Central memory CD8-positive, alpha-beta T cell (primary cell): ENCODE results near the gene POP7.
A peak's percentile ranks its signal among the peaks of the same experiment; 100 is the strongest.
"Not testable (repeated sequence)": the region's sequence is repeated elsewhere in the genome, so short reads cannot be mapped to it uniquely, and the experiment has no call there.

Source experiments
- ATAC-seq: fragments of 150-1000 bp; cut with Tn5 transposase; replicated peaks from 2 replicates; pipeline ENCODE4 v1.10.0; 2022; ENCODE audit warnings: mild to moderate bottlenecking, moderate FRiP score, moderate number of reproducible peaks; ENCODE audit not compliant: poor library complexity, severe bottlenecking; ENCODE audit errors: extremely low read depth
- DNase-seq, 2 donors: peaks; one replicate each; pipeline ENCODE4 v3.0.0; 2021; ENCODE audit warnings: low spot score in 2 of 2
- H3K27ac Mint-ChIP-seq: one replicate; pipeline ENCODE4 v1.8.0; 2022; ENCODE audit warnings: low read depth, mild to moderate bottlenecking, moderate library complexity, mixed read lengths
- H3K27me3 Mint-ChIP-seq: one replicate; pipeline ENCODE4 v1.8.0; 2022; ENCODE audit warnings: mixed read lengths
- H3K36me3 Mint-ChIP-seq: one replicate; pipeline ENCODE4 v1.8.0; 2022; ENCODE audit warnings: mild to moderate bottlenecking, moderate library complexity, mixed read lengths; ENCODE audit not compliant: insufficient read depth
- H3K4me1 Mint-ChIP-seq: one replicate; pipeline ENCODE4 v1.8.0; 2022; ENCODE audit warnings: mixed read lengths
- H3K4me3 Mint-ChIP-seq: one replicate; pipeline ENCODE4 v1.8.0; 2022; ENCODE audit warnings: mild to moderate bottlenecking, moderate library complexity, mixed read lengths
- H3K9me3 Mint-ChIP-seq: one replicate; pipeline ENCODE4 v1.8.0; 2022; ENCODE audit warnings: mixed read lengths

POP7 gene

DNA sequence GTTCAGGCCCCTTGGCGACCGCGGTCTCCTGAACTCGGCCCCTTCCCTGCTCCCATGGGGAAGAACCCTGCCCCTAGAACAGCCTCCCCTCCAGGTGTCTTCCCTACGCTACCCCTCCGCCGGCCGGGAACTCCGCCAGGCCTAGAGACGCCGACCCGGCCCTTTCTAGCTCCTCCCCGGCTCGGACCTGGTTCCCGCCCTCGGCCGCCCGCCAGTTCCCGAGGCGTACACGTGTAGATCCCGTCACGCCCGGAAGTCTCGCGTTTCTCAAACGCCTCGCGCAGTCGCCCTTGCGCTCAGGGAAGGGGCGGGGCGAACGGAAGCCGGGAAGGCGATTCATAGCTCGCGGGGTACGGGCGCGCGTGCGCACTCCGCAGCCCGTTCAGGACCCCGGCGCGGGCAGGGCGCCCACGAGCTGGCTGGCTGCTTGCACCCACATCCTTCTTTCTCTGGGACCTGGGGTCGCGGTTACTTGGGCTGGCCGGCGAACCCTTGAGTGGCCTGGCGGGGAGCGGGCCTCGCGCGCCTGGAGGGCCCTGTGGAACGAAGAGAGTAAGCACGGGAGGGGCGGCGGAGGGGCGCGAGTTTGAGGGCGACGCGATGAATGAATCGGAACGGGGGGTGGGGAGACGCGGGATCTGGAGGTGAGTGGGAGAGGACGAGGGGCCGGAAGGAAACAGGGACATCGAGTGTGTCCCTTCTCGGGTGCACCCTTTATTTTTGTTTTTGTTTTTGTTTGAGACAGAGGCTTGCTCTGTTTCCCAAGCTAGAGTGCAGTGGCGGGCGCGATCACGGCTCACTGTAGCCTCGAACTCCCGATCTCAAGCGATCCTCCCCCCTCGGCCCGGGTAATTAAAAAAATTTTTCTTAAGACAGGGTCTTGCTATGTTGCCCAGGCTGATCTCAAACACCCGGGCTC lies at the start of gene POP7:
TSS of gene POP7 (plus strand) at position 369 of the 919 bp plus-strand sequence. CDS start 710 bp downstream, outside the sequence.
- Mint-ChIP-seq H3K27ac (peak within 1 kb of the TSS; percentile 98), H3K9me3 (no peaks in the 10 kb centered on the region), H3K4me1 (peaks cover 21% of the 10 kb centered on the region), H3K27me3 (no peaks in the 10 kb centered on the region), H3K36me3 (peaks cover 8% of the 10 kb centered on the region), H3K4me3 (peak within 1 kb of the TSS; percentile 88)
- DNase-seq (peak; percentile 94 to 96), ATAC-seq (peak; percentile 97)

DNA sequence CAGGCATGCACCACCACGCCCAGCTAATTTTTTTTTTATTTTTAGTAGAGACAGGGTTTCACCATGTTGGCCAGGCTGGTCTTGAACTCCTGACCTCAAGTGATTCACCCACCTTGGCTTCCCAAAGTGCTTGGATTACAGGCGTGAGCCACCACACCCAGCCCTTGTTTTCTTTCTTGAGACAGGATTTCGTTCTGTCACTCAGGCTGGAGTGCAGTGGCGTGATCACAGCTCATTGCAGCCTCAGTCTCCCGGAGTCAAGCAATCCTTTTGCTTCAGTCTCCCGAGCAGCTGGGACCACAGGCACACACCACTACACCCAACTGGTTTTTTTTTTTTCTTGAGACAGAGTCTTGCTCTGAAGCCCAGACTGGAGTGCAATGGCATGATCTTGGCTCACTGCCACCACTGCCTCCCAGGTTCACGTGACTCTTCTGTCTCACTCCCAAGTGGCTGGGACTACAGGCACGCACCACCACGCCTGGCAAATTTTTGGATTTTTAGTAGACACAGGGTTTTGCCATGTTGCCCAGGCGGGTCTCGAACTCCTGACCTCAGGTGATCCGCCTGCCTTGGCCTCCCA lies 43.6 kb upstream of the POP7 start:
- not testable (repeated sequence) for H3K27ac Mint-ChIP-seq, DNase-seq, H3K4me1 Mint-ChIP-seq, H3K9me3 Mint-ChIP-seq, ATAC-seq, H3K4me3 Mint-ChIP-seq, H3K36me3 Mint-ChIP-seq
- H3K27me3 Mint-ChIP-seq: peaks cover 22% of the 10 kb centered on the region

DNA sequence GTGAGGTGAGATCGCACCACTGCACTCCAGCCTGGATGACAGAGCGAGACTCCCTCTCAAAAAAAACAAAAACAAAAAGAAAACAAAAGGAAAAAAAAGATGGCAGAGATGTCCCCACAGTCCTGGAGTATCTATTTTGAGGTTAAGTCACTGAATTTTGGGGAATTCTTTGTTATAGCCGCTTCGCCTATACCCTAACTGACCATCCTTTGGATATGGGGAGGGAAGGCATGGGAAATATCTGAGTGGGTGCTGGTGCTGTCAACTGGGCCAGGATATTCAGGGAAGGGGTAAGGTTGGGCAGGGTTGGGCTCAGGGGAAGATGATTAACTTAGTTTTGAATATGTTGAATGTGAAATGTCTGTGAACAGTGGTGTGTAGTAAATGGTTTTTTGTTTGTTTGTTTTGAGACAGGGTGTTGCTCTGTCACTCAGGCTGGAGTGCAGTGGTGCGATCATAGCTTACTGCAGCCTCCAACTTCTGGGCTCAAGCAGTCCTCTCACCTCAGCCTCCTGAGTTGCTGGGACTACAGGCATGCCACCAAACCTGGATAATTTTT lies 40.7 kb upstream of the POP7 start:
- no peaks in the 10 kb centered on the region for H3K4me1 Mint-ChIP-seq
- no peak for ATAC-seq
- peaks cover 1% of the 10 kb centered on the region for H3K36me3 Mint-ChIP-seq
- no peak overlapping the region for H3K27ac Mint-ChIP-seq
- no peaks in the 10 kb centered on the region for H3K9me3 Mint-ChIP-seq
- H3K4me3 Mint-ChIP-seq: no peak overlapping the region
- DNase-seq: no peak
- peaks cover 10% of the 10 kb centered on the region for H3K27me3 Mint-ChIP-seq

- H3K36me3 Mint-ChIP-seq: peaks cover 2% of the 10 kb centered on the region
- H3K9me3 Mint-ChIP-seq: no peaks in the 10 kb centered on the region
- H3K27me3 Mint-ChIP-seq: peaks cover 10% of the 10 kb centered on the region
- DNase-seq (no peak), ATAC-seq (no peak)
- no peak overlapping the region for H3K27ac Mint-ChIP-seq
- H3K4me1 Mint-ChIP-seq: no peaks in the 10 kb centered on the region
- no peak overlapping the region for H3K4me3 Mint-ChIP-seq
Observed at GRCh38 chr7:100667331-100668068, 38.4 kb upstream of the POP7 start.

DNA sequence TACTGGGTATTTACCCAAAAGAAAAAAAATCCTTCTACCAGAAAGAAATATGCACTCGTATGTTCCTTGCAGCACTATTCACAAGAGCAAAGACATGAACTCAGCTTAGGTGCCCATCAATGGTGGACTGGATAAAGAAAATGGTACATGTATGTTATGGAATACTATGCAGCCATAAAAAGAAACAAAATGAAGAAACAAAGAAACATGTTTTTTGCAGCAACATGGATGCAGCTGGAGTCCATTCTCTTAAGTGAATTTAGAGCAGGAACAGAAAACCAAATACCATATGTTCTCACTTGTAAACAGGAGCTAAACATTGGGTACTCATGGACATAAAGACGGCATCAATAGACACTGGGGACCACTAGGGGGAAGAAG lies 37.9 kb upstream of the POP7 start:
- Mint-ChIP-seq H3K4me1 (peaks cover 1% of the 10 kb centered on the region), H3K27me3 (peaks cover 10% of the 10 kb centered on the region), H3K27ac (no peak overlapping the region), H3K36me3 (peaks cover 6% of the 10 kb centered on the region), H3K9me3 (no peaks in the 10 kb centered on the region), H3K4me3 (no peak overlapping the region)
- no peak for ATAC-seq
- no peak for DNase-seq

- not testable (repeated sequence) for ATAC-seq, H3K9me3 Mint-ChIP-seq, H3K27me3 Mint-ChIP-seq, H3K27ac Mint-ChIP-seq, H3K4me1 Mint-ChIP-seq, H3K4me3 Mint-ChIP-seq, DNase-seq
- peaks cover 12% of the 10 kb centered on the region for H3K36me3 Mint-ChIP-seq
Observed at GRCh38 chr7:100669106-100669505, 36.8 kb upstream of the POP7 start.

- Mint-ChIP-seq H3K9me3 (no peaks in the 10 kb centered on the region), H3K4me3 (no peak overlapping the region), H3K27ac (no peak overlapping the region), H3K36me3 (peaks cover 19% of the 10 kb centered on the region), H3K27me3 (peaks cover 10% of the 10 kb centered on the region), H3K4me1 (peaks cover 6% of the 10 kb centered on the region)
- ATAC-seq (no peak), DNase-seq (no peak)
Observed at GRCh38 chr7:100670074-100670473, 35.8 kb upstream of the POP7 start.

GRCh38 chr7:100671353-100672327 lies 34.3 kb upstream of the POP7 start:
- no peak overlapping the region for H3K4me3 Mint-ChIP-seq
- peaks cover 26% of the 10 kb centered on the region for H3K36me3 Mint-ChIP-seq
- H3K27me3 Mint-ChIP-seq: peaks cover 10% of the 10 kb centered on the region
- ATAC-seq (no peak), DNase-seq (no peak)
- no peaks in the 10 kb centered on the region for H3K9me3 Mint-ChIP-seq
- peaks cover 10% of the 10 kb centered on the region for H3K4me1 Mint-ChIP-seq
- peak overlapping the region; percentile 13 for H3K27ac Mint-ChIP-seq

DNA sequence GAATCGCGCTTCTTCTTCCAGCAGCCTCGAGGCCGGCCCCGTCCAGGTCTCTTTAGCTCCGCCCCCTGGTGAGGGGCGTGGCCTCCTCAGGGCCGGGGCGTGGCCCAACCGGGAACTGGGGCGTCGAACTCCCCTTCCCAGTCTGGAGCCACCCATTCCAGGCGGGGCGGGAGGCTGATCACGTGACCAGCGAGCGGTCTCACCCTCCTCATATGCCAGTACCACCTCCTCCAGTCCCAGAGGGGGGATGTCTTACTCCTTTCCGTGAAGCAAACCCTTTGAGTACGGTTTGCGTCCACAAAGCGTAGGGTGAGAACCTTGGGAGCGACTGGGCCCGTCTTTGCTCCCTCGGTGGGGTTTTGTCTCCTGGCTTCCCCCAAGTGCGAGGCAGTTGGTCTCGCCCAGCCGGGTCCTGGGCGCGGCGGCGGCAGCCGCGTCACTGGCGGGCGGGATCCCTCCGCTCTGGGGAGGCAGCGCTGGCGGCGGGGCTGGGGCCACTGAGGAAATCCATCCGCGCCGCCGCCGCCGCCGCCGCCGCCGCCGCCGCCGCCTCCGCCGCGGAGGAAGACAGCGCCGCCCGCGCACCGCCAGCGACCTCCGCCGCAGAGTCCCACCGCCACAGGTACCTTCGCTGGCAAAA lies 32.5 kb upstream of the POP7 start, which contains the start of gene GNB2:
TSS of gene GNB2 (plus strand) at position 439 of the 640 bp plus-strand sequence. CDS start 2,526 bp downstream, outside the sequence.
- DNase-seq: peak; percentile 94 to 95
- ATAC-seq: peak; percentile 57
- Mint-ChIP-seq H3K36me3 (peaks cover 38% of the 10 kb centered on the region), H3K4me3 (peak within 1 kb of the TSS; percentile 98), H3K27ac (peak within 1 kb of the TSS; percentile 95), H3K4me1 (peaks cover 12% of the 10 kb centered on the region), H3K9me3 (no peaks in the 10 kb centered on the region), H3K27me3 (no peaks in the 10 kb centered on the region)

DNA sequence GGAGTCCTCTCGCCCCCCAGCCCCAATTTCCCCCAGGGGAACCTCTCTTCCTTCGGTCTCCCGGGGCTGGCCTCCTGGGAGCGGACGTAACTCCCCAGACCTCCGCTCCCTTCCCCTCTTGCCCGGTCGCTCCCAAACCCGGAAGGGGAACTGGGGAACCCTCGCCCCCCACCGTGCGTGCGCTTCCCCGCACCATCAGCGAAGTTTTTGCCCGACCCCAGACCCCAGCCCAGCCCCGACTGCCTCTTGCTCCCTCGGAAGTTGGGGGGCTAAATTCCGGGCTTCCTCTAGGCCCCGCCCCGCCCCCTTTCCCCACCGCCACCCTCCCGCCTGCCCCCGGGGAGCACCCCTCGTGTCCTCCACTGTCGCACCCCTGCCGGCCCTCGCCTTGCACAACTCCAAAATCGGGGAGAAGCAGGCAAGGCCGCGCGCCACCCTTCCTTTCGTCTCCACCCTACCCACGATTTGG lies 31.9 kb upstream of the POP7 start:
- no peaks in the 10 kb centered on the region for H3K9me3 Mint-ChIP-seq
- H3K27ac Mint-ChIP-seq: peak overlapping the region; percentile 95
- peak overlapping the region; percentile 98 for H3K4me3 Mint-ChIP-seq
- H3K27me3 Mint-ChIP-seq: no peaks in the 10 kb centered on the region
- H3K4me1 Mint-ChIP-seq: peaks cover 12% of the 10 kb centered on the region
- ATAC-seq (no peak), DNase-seq (peak; percentile 37 to 41)
- peaks cover 38% of the 10 kb centered on the region for H3K36me3 Mint-ChIP-seq
